Subcutaneous adipose tissue (tissue), 4 donors: Measurements from ENCODE around the gene IL1RAPL1. TPM values are rescaled to one million over a fixed set of nuclear protein-coding genes. Genes with fewer than 3 reads are reported as not detected.

ENCODE experiments used
- CTCF ChIP-seq: fragments of 450-650 bp; IDR thresholded peaks from one replicate; pipeline ENCODE4 v1.5.1; 2016; ENCODE audit warnings: low read depth, mild to moderate bottlenecking, control low read depth, antibody characterized with exemption, moderate library complexity
- total RNA-seq, 4 donors: library from RNA; depleted of rRNA; stranded (reverse); fragments of >200 nt; gene quantifications; one replicate each; pipeline ENCODE4 v1.1.0, GENCODE V29; 2016

Gene IL1RAPL1
- total RNA-seq, 4 donors from 2014 or later: 0.66 TPM; not detected in 3

DNA sequence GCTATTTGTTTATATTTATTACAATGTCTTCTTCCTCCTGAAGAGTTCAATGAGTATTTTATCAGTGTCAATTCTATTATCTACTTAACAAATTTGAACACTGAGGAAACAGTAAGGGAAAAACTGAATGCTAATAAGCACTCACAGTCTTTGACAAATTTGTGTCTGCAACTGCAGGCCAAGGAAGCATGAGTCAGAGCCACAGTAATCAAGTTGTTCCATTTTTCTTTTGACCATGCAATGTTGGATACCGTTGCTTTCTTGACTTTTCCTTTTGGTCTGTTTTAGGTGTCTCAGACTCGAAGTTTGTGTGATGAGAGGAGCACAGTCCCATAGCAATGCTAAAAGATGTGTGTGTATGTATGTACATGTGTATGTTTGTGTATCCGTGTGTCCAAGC lies 359.6 kb downstream of the IL1RAPL1 start:
- no peak for TF ChIP-seq CTCF

GRCh38 chrX:28960063-28960462 lies 372.8 kb downstream of the IL1RAPL1 start:
- no peak for TF ChIP-seq CTCF

DNA sequence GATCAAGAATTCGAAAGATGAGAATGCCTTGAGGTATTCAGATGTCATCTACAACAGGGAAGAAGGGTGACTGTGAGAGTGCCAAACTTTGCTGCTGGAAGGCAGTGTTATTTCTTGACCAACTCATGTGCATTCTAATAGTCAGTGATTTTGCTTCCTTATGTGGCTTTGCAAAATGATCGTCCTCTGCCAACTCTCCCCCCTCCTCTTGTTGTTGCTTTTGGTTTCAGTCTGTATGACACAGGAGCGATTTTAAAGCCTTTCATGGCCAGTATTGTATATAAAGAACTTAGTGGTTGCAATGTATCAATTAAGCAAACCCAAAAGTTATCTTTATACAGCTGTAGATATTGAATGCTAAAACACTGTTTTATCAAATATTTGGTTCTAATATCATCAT lies 379.1 kb downstream of the IL1RAPL1 start:
- no peak for TF ChIP-seq CTCF

DNA sequence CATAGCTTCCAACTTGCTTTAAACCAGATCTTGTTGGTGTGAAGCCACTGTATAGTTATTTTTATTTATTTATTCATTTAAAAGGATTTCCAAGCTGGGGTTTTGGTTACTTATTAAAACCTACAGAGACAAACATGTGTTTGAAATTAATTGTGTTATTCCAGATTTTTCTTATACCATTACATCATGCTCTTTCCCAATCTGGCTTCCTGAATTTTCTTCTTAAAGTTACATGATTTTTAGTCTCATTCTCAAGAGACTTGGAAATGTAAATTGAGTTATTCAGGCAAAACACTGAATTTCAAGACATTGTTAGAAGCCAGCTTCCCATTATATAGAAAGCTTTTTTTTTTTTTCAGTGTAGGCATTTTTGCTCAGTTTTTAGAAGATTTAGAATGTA lies 381.9 kb downstream of the IL1RAPL1 start:
- no peak for TF ChIP-seq CTCF

GRCh38 chrX:28979877-28980276 lies 392.6 kb downstream of the IL1RAPL1 start:
- no peak for TF ChIP-seq CTCF

GRCh38 chrX:28981952-28982351 lies 394.7 kb downstream of the IL1RAPL1 start:
- TF ChIP-seq CTCF: no peak

DNA sequence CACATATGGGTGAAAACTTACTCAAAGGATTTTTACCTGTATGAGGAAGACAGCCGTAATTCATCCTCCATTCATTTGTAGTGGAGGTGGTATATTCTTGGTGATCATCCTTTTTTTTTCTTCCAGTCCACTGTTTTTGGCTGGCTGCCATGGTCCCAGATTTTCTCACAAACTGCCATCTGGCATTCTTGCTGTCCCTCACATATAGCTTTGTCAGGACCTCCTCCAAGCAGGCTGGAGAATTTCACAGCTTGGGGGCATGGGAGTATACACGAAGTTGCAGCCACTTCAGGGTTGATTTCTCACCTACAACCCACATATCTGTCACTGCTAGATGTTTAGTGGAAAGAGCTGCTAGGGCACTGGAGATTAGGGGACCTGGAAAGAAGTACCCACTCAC lies 401.0 kb downstream of the IL1RAPL1 start:
- no peak for TF ChIP-seq CTCF
